Middle frontal gyrus (tissue), 1 donor: Measurements from ENCODE around the gene EHMT1.
"Not testable (repeated sequence)": the region's sequence is repeated elsewhere in the genome, so short reads cannot be mapped to it uniquely, and the experiment has no call there.

Source experiments
- DNase-seq: peaks from one replicate; pipeline ENCODE4 v3.0.0-alpha.2; 2015; ENCODE audit warnings: low spot score; ENCODE audit errors: extremely low spot score

Gene EHMT1

DNA sequence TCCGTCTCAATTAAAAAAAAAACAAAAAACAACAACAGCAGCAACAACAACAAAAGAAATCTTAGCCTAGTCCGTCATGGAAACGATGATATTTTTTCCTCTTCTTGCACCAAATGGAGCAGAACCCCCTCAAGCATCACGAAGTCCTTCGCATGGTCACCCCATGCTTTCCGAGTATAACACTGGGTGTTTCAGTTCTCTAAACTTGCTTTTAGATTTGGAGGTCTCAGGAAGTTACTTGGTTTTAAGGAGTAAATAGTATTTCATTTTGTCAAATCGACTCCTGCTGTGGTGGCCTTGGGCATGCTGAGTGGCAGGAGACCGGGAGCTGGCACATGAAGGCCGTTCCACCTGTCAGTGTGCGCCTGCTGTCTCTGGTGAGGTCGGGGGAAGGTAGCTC, 140.3 kb downstream of the EHMT1 start:
- DNase-seq, result no peak

DNA sequence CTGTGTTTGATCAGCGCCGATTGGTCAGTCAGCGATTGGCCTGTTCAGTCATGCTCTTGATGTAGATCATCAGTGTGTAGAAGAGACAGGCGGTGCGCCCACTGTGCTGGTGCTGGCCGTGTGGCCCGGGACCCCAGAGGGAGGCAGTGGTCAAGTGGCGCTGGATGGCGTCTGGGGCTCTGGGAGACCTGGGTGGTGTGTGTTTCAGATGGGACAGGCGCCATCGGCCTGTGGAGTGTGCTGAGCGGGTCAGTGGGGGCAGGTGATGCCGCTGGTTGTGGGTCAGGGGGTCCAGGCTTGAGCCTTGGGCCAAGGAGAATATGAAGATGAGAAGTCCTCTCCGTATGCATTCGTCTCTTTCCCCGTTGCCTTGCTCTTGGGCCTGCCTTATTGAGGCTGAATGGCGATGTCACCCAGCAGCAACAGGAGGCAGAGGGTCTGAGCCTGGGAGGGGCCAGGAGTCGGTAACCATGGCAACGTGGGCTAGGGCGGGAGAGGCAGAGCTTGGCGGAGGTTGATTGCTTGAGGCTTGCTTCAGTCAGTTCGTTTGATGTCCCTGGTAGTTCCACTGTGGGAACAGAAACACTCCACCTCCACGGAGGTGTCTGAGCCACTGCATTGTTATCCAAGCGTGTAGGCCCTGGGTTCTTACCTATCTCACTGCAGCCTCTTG, 141.0 kb downstream of the EHMT1 start:
- no peak for DNase-seq

DNA sequence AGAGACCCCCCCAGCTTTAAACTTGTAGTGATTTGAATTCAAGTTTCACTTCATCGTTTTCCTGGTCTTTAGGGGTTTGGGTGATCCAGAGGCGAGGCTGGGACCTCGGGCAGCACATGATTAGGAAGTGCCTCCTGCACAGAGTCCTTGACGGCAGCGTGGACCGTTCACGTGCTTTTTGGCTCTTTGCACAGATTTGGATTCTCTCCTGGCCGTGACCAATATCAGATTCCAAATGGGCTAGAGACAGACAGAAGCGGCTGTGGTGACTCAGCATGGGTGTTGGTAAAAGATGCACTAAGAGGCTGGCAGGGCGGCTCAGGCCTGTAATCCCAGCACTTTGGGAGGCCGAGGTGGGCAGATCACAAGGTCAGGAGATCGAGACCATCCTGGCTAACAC, 141.6 kb downstream of the EHMT1 start:
- DNase-seq, result no peak

DNA sequence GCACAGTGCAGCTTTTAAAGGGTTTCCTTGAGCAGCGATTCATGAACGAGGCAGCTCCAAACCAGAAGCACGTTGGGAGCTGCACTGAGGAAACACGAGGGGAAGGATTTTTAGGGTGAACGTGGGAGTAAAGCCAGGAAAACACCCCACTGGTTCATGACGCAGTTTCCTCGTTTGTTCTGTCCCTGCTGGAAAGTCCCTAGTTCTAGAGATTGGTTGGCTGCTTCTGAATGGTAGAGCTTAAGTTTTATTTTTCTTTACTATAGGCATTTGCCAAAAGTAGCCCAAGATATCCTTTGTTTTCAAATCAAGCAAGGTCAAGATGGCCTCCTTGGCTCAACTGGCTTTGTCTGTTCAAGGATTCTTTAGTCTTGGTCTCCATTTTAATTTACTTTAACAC, 142.2 kb downstream of the EHMT1 start:
- no peak for DNase-seq

DNA sequence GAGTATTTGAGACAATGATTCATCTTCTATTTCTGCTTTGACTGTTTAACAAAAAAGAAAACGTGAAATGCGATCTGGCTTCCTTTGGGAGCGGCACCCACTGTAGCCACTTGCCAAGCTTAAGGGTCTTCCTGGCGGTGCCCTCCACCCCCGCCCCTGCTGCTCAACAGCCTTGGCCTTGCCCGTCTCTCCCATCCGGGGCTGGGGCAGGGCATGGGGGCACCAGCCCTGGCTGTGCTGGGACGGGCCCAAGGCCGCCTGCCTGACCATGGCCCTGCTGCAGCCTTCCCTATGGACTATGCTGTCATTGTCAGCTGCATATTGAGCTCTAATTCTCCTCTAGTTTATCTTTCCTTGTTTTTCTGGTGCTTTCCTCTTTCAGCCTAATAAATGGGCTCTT, 143.0 kb downstream of the EHMT1 start:
- no peak for DNase-seq

DNA sequence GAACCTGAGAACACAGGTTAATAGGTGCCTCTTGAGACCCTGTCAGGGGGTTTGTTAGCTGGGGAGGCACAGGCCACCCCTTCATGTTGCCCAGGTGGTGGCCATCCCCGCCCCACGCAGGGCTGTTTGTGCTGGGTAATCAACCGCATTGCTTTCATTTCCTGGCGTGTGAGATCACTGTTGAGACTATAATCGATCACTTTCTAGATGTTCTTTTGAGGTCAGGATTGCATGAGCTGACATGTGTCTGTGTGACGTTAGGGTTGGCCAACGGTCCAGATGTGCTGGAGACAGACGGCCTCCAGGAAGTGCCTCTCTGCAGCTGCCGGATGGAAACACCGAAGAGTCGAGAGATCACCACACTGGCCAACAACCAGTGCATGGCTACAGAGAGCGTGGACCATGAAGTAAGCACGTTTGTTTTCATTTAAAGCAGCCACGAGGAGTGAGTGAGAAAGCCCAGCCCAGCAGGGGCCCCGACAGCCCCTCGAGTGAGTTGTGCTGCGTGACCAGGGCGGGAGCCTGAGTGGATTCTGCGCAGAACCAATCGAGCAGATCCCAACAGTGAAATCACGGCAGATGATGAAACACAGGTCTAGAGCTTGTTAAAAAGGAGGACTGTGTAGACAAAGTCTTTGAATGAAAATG, 143.7 kb downstream of the EHMT1 start:
- no peak for DNase-seq

DNA sequence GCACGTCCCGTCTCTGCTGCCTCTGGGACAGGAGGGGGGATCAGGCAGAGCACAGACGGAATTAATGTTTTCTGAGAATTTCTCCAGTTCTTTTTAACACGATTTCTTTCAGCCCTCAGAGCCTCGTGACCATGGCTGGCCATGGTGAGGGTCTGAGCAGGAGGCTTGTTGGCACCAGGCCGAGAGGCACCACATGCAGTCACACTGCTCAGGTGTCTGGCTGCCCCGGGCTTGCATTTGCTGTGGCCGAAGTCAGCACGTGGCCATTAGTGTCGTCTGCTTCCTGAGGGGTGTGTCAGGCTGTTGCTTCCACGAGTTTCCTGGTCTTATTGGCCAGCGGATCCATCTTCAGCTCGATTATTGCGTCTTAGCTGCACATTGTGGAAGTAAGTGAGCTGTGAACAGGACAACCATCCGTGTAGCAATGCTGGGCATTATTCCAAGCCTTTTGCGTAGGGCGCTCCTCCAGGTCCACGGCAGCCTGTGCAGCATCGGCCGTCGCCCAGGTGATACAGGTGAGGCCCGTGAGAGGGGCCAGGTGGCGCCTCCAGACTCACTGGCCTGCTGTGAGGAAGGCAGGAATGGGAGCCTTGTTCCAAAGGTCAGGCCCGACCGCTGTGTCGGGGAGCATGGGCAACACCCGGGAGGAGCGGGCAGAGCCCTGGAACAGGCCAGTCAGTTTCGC, 144.6 kb downstream of the EHMT1 start:
- no peak for DNase-seq

DNA sequence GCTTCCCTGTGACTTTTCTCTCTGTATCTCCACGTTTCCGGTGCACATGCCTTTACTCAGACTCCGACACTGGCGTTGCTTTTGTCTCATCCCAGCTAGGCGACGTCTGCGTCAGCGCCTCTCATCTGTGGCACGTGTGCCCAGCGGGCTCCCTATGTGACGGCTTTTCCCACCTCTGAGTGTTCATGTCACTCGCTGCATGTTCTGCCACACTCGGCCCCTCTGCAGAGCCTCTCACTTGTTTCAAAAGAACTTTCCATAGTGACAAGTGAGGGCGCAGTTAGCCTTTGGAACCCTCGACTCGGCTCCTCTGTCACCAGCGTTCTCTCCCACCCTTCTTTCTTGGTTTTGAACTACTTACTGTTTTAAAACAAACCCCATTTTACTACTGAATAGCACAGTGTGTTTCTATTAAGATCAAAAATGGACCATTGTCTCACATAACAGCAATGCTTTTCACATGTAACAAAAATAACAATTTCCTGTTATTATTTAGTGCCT, 145.4 kb downstream of the EHMT1 start:
- DNase-seq, result peak; percentile 39

DNA sequence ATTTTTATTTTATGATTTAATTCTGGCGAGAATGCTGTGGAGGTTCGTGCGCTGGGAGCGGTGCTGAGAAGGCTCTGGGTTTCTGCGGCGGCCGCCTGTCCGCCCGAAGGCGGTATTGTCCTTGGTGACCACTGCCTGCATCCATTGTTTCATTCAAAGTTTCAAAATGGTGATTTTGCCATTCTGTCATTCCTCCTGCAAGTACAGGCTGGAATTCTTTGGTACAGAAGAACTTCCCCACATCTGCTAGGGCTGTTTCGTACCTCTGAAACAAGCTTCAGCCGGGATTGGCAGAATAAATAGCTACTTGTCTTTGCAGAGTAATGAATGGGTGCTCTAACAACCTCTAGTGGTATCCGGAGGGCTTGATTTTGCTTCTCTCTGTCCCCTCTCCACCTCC, 146.2 kb downstream of the EHMT1 start:
- no peak for DNase-seq

DNA sequence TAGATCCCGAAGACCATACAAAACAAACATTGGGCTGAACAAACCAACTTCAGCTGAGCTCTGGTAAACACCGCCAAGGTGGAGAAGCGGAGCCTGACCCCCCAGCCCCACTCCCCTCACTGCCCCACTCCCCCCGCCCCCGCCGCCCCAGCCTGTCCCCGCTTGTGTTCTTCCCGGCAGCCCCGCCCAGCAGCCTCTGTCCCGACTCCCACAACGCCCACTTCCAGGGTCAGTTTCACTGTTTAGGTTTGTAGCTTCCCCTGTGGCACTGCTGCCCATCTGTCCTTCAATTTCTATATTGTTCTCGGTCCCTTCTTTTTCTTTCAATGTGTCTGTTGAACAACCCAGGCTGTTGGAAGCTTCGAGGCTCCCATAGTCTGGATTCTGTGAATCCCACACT, 146.7 kb downstream of the EHMT1 start:
- no peak for DNase-seq

DNA sequence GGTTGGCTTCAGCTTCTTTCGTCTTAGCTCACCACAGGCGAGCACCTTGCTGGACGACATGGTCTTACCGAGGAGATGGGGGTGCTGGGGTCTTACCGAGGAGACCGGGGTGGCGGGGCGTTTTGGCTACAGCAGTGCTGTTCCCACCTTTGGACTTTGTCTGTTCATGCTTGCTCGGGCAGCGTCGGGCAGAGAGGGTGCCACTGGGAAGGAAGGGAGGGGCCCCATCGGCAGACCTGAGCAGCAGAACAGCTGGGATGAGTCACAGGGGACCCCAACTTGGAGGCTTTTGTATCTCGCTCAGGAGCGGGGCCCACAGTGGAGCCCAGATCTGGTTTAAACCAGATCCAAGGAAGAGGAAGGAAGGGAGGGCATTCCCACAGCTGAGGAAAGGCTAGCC, 152.8 kb downstream of the EHMT1 start:
- DNase-seq, result no peak

DNA sequence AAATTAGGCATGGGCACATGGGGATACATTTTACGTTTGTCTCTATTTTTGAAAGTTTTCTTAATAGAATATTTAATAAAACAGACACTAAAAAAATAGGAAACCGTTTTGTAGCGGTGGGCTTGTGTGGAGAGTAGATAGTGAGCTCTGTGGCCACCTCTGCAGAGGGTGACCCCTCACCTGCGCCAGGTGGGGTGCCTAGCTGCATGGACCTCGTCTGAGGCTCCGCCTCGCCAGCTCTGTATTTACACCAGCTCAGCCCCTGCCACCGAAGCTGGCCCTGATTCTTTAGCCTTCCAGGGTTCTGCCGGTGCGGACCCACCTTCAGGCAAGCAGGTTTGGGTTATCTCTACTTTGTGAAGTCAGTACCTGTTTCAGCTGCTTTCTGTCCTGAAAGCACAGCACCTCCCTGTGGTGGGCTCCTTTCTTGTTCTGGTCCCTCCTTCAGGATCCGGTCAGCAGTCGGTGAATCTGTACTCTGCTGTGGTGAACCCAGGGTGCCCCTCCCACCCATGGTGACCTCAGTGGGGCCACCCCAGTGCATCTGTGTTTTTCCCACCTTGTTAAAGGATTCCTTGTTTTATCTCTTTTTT, 153.6 kb downstream of the EHMT1 start:
- DNase-seq, result no peak

DNA sequence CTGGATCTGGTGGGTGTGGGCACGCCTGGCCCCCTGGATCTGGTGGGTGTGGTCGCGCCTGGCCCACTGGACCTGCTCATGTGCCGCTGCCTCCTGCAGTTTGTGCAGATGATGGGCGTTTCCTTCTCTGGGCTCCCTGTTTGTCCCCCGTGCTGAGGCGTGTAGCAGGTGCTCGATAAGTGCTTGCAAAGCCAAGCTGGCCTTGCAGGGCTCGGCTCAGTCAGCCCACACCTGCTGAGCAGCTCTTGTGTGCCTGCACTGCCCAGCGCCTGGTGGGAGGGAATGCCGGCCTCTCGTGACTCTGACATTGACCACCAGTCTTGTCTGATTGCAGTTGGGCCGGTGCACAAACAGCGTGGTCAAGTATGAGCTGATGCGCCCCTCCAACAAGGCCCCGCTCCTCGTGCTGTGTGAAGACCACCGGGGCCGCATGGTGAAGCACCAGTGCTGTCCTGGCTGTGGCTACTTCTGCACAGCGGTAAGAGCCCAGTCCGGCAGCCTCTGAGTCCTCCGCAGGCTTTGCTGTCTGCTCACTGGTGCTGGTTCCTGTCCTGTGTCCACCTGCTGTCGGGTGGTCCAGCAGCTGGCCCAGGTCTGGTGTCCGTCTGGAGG, 156.1 kb downstream of the EHMT1 start:
- no peak for DNase-seq

DNA sequence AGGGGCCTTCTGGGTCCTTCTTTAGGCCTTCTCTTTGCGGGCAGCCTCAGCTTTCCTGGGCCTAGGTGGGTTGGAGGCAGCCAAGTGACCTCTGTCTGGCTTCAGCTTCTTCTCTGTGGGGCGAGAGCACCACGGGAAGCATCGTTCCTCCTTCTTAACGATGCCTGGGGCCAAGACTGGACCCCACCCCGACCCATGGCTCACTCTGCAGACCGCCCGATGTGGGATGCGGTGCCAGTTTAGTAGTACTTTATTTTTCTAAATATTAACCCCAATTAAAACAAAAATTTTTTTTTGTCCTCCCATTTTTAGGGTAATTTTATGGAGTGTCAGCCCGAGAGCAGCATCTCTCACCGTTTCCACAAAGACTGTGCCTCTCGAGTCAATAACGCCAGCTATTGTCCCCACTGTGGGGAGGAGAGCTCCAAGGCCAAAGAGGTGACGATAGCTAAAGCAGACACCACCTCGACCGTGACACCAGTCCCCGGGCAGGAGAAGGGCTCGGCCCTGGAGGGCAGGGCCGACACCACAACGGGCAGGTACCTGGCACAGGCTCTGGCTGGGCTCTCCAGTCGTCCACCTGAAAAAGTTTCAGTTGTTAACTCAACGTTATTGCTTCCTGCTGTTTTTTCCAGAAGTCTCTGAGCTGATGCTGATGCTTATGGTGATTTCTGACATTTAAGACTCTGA, 157.6 kb downstream of the EHMT1 start:
- no peak for DNase-seq

DNA sequence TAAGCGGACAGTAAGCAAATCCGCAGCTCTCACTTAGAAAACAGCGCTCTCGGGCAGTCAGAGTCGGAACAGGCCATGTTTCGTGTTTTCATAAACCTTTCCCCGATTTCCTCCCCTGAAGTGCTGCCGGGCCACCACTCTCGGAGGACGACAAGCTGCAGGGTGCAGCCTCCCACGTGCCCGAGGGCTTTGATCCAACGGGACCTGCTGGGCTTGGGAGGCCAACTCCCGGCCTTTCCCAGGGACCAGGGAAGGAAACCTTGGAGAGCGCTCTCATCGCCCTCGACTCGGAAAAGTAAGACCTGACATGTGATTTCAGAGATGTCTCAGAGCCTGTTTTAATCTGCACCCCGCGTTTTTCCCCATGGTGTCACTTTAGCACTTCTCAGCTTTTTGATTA, 159.0 kb downstream of the EHMT1 start:
- no peak for DNase-seq

DNA sequence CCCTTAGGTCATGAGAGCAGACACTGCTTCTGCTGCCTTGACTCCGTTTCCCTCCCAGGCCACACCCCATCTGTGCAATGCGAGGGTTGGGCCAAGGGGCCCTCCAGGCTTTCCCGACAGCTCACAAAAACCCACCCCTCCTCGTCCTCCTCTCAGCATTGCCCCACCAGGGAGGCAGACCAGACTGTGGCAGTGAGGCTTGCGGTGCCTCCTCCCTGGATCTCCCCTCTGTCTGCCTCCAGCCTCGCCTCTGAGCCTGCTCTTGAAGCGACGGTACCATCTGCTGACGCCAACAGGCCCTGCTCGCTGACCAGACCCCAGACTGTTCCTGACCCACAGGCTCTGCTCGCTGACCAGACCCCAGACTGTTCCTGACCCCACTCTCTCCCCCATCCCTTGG, 159.5 kb downstream of the EHMT1 start:
- no peak for DNase-seq

DNA sequence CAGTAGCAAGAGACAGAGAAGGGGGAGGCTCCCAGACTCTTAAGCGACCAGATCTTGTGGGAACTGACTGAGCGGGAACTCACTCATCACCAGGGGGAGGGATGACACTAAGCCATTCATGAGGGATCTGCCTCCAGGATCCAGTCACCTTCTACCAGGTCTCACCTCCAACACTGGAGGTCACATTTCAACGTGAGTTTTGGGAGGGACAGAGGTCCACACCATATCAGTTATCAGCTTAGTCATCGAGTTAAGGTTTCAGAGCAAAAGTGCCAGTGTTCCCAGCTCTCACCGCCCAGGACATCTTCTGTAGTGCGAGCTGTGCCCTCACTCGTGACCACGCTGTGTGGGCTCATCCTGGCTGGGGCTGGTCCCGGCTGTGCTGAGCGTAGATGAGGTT, 160.1 kb downstream of the EHMT1 start:
- no peak for DNase-seq

DNA sequence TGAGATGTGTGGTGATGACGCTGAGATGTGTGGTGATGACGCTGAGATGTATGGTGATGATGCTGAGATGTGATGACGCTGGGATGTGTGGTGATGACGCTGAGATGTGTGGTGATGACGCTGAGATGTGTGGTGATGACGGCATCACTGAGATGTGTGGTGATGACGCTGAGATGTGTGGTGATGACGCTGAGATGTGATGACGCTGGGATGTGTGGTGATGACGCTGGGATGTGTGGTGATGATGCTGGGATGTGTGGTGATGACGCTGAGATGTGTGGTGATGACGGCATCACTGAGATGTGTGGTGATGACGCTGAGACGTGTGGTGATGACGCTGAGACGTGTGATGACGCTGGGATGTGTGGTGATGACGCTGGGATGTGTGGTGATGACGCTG, 161.2 kb downstream of the EHMT1 start:
- DNase-seq, result not testable (repeated sequence)

DNA sequence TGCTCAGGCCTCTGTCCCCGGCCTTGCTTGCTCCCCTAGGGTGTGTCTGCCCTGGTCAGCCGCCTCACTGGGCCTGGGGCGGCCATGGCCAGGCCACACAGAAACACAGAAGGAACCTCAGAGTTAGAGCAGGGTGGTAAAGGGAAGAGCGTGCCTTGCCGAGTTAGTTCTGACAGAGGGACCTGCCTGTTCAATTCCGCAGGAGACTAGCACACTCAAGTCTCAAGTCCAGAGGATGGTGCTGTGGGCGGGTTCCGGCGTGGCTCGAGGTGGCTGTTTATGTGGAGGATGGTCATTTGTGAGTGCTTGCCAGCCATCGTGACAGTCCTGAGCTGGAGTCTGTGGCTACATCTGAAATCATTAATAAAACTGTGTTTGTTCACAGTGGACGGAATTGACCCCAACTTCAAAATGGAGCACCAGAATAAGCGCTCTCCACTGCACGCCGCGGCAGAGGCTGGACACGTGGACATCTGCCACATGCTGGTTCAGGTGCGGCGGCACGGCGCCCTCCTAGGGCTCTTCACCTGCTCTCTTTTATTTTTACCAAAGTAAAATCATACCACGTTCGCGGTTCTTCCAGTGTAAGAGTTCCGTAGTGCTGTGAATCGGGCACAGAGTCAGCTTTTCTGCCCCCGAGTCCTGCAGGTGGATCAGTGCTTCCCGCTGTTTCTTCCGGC, 163.2 kb downstream of the EHMT1 start:
- DNase-seq, result no peak

DNA sequence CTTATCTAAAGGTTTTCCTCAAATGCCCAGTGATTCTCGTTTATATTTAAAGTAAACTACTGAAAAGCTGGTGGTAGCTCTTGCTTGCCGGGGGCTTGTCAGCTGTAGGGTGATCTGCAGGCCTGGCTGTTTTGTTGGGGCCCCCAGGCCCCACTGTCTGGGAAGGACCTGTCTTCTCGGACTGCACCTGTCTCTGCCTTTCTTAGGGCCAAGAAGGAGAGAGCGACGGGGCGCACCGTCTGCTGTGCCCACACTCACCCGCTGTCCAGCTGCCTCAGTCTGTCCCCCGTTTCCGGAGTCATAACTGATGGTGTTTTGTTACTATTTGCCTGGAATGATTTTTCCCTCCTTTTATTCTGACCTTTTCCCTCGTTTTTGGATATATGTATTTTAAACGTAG, 164.7 kb downstream of the EHMT1 start:
- DNase-seq, result no peak

DNA sequence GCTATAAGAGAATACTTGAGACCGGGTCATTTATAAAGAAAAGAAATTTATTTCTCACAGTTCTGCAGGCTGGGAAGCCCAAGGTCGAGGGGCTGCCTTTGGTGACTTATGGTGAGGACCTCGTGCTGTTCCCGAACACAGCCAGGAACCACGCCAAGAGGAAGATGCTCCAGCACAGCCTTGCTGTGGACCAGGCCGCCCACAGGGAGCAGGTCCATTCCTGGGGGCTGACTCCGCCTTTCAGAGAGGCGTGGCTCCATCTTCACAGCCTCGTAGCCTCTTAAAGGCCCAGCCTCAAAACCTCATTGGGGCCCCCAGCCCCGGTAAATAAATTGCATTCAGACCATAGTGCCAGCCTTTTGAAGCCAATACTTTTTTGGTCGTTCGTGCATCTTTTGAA, 165.2 kb downstream of the EHMT1 start:
- DNase-seq, result no peak
